OCI-LY1 (cell line): ENCODE measurements around the gene PRR36.

Source experiments
- H2AFZ ChIP-seq: fragments of 200-600 bp; sonication (generic), shearing (Covaris generic); 2 replicates; pipeline ENCODE4 v1.6.0; 2014; ENCODE audit warnings: antibody characterized with exemption, mild to moderate bottlenecking, low read length
- H3F3A ChIP-seq: fragments of 200-600 bp; sonication (generic), shearing (Covaris generic); 2 replicates; pipeline ENCODE4 v1.6.0; 2014; ENCODE audit warnings: mild to moderate bottlenecking, antibody characterized with exemption, low read length, moderate library complexity; ENCODE audit not compliant: insufficient read depth
- H3K27ac ChIP-seq: fragments of 200-600 bp; sonication (generic); 2 replicates; pipeline ENCODE4 v1.5.1; 2014; ENCODE audit warnings: low read length, mixed run types, mild to moderate bottlenecking, low read depth; ENCODE audit not compliant: poor library complexity, severe bottlenecking
- H3K27me3 ChIP-seq: fragments of 200-600 bp; sonication (generic); 2 replicates; pipeline ENCODE4 v1.6.0; 2014; ENCODE audit warnings: antibody characterized with exemption, mild to moderate bottlenecking, low read length, moderate library complexity; ENCODE audit not compliant: insufficient read depth
- H3K36me3 ChIP-seq: fragments of 200-600 bp; sonication (generic); 2 replicates; pipeline ENCODE4 v1.6.1; 2014; ENCODE audit warnings: mild to moderate bottlenecking, antibody characterized with exemption, low read length, moderate library complexity, mixed read lengths; ENCODE audit not compliant: insufficient read depth
- H3K4me1 ChIP-seq: fragments of 200-600 bp; sonication (generic); 2 replicates; pipeline ENCODE4 v1.5.1; 2014; ENCODE audit warnings: mild to moderate bottlenecking, low read length, moderate library complexity; ENCODE audit not compliant: insufficient read depth, severe bottlenecking
- H3K4me2 ChIP-seq: fragments of 200-600 bp; sonication (generic), shearing (Covaris generic); 2 replicates; pipeline ENCODE4 v1.6.1; 2014; ENCODE audit warnings: low read length
- H3K4me3 ChIP-seq: fragments of 200-600 bp; sonication (generic); 2 replicates; pipeline ENCODE4 v1.5.1; 2014; ENCODE audit warnings: low read length, low read depth, mild to moderate bottlenecking, mixed read lengths; ENCODE audit not compliant: poor library complexity, severe bottlenecking
- H3K79me2 ChIP-seq: fragments of 200-600 bp; shearing (Covaris generic); 2 replicates; pipeline ENCODE4 v1.6.1; 2016; ENCODE audit warnings: mixed run types, low read length, mixed read lengths; ENCODE audit not compliant: insufficient read depth
- H3K9ac ChIP-seq: fragments of 200-600 bp; sonication (generic), shearing (Covaris generic); 2 replicates; pipeline ENCODE4 v1.6.1; 2014; ENCODE audit warnings: mild to moderate bottlenecking, low read length, mixed read lengths
- H3K9me2 ChIP-seq: fragments of 200-600 bp; sonication (generic), shearing (Covaris generic); 2 replicates; pipeline ENCODE4 v1.6.1; 2014; ENCODE audit warnings: low read depth, mild to moderate bottlenecking, low read length, mixed read lengths
- H3K9me3 ChIP-seq: fragments of 200-600 bp; shearing (Covaris generic); 2 replicates; pipeline ENCODE4 v1.6.1; 2014; ENCODE audit warnings: low read length, mixed read lengths
- H4K20me1 ChIP-seq: fragments of 200-600 bp; sonication (generic), shearing (Covaris generic); 2 replicates; pipeline ENCODE4 v1.6.0; 2016; ENCODE audit warnings: mild to moderate bottlenecking, low read length; ENCODE audit not compliant: insufficient read depth
- CTCF ChIP-seq: fragments of 200-600 bp; sonication (generic), shearing (Covaris generic); IDR thresholded peaks from 2 replicates; pipeline ENCODE4 v1.5.1; 2017; ENCODE audit warnings: mild to moderate bottlenecking, antibody characterized with exemption, low read length, moderate library complexity, mixed read lengths
- EZH2 ChIP-seq: fragments of 200-600 bp; sonication (generic), shearing (Covaris generic); IDR thresholded peaks from 2 replicates; pipeline ENCODE4 v1.8.0; 2017; ENCODE audit warnings: borderline replicate concordance, mixed run types, mild to moderate bottlenecking, antibody characterized with exemption, low read length, moderate library complexity, mixed read lengths

PRR36 gene

GRCh38 chr19:7831452-7831851, 42.7 kb downstream of the PRR36 start:
- TF ChIP-seq CTCF (peak; percentile 45), EZH2 (no peak)
- Histone ChIP-seq H3K4me3 (no peak overlapping the region), H2AFZ (no peak overlapping the region), H3K27me3 (no peaks in the 10 kb centered on the region), H3K27ac (no peak overlapping the region), H3K79me2 (no peaks in the 10 kb centered on the region), H4K20me1 (no peaks in the 10 kb centered on the region), H3K4me1 (peaks cover 14% of the 10 kb centered on the region), H3F3A (no peaks in the 10 kb centered on the region), H3K9me2 (no peaks in the 10 kb centered on the region), H3K36me3 (no peaks in the 10 kb centered on the region), H3K9ac (no peak overlapping the region), H3K9me3 (no peaks in the 10 kb centered on the region), H3K4me2 (no peak overlapping the region)

GRCh38 chr19:7830823-7831222, 43.4 kb downstream of the PRR36 start:
- Histone ChIP-seq H3K27ac (no peak overlapping the region), H3K79me2 (no peaks in the 10 kb centered on the region), H3K27me3 (no peaks in the 10 kb centered on the region), H3K4me2 (peak overlapping the region; percentile 73), H3K9me2 (no peaks in the 10 kb centered on the region), H3K9ac (peak overlapping the region; percentile 63), H3K36me3 (no peaks in the 10 kb centered on the region), H3F3A (no peaks in the 10 kb centered on the region), H4K20me1 (no peaks in the 10 kb centered on the region), H2AFZ (no peak overlapping the region), H3K4me3 (peak overlapping the region; percentile 69), H3K9me3 (no peaks in the 10 kb centered on the region), H3K4me1 (peaks cover 14% of the 10 kb centered on the region)
- TF ChIP-seq CTCF (no peak), EZH2 (no peak)

GRCh38 chr19:7830272-7830771, 43.9 kb downstream of the PRR36 start:
- Histone ChIP-seq H3K9me3 (no peaks in the 10 kb centered on the region), H3K27me3 (no peaks in the 10 kb centered on the region), H3K36me3 (no peaks in the 10 kb centered on the region), H3K9me2 (no peaks in the 10 kb centered on the region), H4K20me1 (no peaks in the 10 kb centered on the region), H3K9ac (peak overlapping the region; percentile 63), H3K4me2 (peak overlapping the region; percentile 73), H3F3A (no peaks in the 10 kb centered on the region), H2AFZ (no peak overlapping the region), H3K27ac (no peak overlapping the region), H3K4me1 (peaks cover 14% of the 10 kb centered on the region), H3K4me3 (peak overlapping the region; percentile 69), H3K79me2 (no peaks in the 10 kb centered on the region)
- no peak for TF ChIP-seq CTCF
- TF ChIP-seq EZH2: no peak
